NCI-H69 (cell line): ENCODE results near the gene TAS2R1.
"Not testable (repeated sequence)": the region's sequence is repeated elsewhere in the genome, so short reads cannot be mapped to it uniquely, and the experiment has no call there.

Experiments used
- DNase-seq: peaks from one replicate; lab custom pipeline; 2025; lab: John Stamatoyannopoulos, UW

TAS2R1 gene

GRCh38 chr5:9622971-9623421, 7.2 kb downstream of the TAS2R1 start:
- no peak for DNase-seq

- no peak for DNase-seq
These were observed 8.7 kb downstream of the TAS2R1 start for GRCh38 chr5:9621379-9621903.

DNA sequence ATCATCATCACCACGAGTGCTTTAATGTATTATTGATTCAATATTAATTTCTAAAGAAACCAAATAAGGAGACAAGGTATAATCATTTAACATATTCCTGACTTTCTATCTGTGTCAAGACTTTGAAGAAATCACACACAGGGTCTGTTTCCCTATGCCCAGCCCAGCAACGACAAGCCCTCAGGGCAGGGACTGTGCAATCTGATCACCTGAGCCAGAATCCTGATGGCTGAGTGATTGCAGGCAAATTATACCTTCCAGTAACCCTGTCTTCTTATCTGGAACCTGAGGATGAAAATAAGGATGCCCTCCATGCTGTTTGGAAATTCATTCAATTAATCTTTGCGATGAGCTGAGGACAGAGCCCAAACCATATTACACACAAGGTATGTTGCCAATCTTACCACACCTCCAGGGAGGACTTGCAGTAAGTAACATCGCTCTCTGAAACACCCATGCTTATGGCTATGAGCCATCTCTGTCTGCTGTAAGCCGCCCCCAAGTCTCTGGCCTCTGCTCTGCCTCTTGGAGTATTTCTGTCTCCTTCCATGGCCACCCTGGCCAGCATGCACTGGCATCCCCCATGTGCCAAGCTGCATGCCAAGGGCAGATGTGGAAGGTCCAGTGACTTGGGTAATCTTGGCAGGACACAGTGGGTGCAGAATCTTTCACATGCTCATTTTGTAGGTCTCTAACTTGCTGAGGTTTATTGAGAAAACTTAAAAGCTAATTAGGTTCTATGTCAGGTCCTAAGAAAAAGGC, 10.6 kb downstream of the TAS2R1 start:
- no peak for DNase-seq

DNA sequence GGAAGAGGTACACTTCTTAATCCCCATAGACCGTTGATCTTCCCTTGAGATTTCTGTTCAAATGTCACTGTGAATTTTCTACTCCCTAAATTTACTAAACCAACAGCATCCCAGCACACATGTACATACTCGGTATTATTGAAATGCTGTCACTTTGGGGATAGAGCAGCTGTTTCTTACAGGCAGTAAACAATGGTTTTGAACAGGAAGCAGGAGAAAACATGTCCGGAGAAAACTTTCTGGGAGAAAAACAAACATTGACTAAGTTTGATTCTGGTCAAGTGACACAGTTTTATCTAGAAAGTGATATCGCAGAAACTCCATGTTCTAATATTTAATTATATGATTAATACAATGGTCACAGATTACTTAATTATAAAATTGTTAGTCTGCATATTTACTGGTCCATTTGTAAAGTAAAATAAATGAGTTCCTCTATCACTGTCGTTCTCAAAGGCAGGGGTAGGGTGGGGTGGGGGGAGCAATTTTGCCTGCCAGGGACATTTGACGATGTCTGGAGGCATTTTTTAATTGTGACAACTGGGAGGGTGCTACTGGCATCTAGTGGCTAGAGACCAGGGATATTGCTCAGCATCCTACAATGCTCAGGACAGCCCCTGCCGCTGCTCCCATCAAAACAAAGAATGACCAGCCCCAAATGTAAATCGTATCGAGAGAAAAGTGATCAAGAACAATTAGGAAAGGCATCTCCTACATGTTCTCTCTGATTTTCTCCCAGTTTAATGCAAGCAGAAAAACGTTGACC, 12.2 kb downstream of the TAS2R1 start:
- DNase-seq: no peak

DNA sequence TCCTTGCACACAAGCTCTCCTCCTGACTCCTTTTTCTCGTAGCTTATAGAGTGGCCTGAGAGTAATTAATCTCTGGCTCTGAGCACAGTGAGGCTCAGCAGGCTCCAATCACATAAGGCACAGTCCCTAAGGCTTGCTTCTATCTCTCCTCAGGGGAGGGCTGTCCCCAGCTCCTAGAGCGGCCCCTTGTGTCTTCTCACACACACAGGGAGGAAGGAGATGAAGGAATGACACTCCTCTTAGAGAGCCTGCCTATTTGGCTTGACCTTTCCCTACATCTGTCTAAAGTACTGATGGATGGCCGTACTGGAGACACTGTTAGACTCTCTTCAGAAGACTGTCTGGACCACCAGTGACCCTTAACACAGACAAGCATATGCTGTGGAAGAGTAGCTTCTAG, 12.9 kb downstream of the TAS2R1 start:
- no peak for DNase-seq

DNA sequence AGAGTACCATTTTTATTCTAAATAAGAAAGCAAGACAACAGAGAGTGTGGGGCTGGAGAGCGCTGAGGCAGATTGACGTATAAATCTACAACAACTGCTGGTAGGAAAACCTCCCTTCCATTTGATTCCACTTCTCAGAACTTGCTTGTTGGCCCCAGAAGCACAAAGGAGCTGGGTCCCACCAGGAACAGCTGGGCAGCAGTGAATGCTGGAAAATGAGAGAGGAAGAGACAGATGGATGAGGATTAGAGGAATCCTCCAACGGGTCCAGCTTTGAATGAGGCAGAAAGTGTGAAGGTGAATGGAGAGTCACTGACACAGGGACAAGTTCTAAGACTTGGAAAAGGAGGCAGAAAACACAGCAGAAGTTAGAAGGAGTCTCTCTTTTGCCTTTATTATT, 14.8 kb downstream of the TAS2R1 start:
- no peak for DNase-seq

GRCh38 chr5:9613360-9613759, 16.8 kb downstream of the TAS2R1 start:
- no peak for DNase-seq

GRCh38 chr5:9610969-9611368, 19.2 kb downstream of the TAS2R1 start:
- DNase-seq: no peak

GRCh38 chr5:9610364-9610763, 19.8 kb downstream of the TAS2R1 start:
- no peak for DNase-seq

- DNase-seq: no peak
These were observed 22.1 kb downstream of the TAS2R1 start for GRCh38 chr5:9608093-9608492.

DNA sequence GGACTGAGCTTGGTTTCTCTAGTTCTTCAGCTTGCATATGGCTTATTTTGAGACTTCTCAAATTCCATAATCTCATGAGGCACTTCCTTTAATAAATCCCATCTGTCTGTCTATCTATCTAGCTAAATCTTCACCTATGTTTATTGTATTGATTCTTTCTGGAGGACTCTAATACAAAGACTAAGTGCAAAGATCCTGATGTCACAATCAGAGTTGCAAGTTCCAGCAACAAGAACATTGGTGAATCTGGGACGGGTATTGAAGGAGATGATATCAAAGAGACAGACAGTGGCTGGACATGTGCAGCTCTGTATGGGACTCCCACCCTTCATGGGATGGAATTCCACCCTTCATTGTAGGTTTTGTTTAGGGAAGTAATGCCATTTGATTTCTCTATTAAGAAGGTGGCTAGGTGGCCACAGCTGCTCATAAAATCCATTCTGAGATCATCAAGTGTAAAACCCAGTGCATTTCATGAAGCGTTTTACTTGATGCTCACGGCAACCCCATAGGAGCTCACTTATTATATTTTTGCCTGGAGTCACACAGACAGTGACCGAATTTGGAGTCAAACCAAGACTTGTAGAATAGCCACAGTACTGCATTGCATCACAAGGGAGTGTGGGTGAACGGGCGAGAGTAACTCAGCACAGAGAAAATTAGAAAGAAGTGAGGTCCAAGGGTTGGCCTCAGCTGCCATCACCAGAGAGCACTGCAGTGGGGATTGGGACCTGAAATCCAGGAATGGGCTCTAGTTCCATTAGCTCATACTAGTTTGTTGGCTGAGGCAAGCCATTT, 24.9 kb downstream of the TAS2R1 start:
- no peak for DNase-seq

GRCh38 chr5:9604416-9604815, 25.7 kb downstream of the TAS2R1 start:
- no peak for DNase-seq

GRCh38 chr5:9601055-9601739, 29.0 kb downstream of the TAS2R1 start:
- DNase-seq: no peak

- DNase-seq: no peak
These were observed 30.8 kb downstream of the TAS2R1 start for GRCh38 chr5:9599391-9599790.

- not testable (repeated sequence) for DNase-seq
These were observed 31.8 kb downstream of the TAS2R1 start for GRCh38 chr5:9598329-9598728.

DNA sequence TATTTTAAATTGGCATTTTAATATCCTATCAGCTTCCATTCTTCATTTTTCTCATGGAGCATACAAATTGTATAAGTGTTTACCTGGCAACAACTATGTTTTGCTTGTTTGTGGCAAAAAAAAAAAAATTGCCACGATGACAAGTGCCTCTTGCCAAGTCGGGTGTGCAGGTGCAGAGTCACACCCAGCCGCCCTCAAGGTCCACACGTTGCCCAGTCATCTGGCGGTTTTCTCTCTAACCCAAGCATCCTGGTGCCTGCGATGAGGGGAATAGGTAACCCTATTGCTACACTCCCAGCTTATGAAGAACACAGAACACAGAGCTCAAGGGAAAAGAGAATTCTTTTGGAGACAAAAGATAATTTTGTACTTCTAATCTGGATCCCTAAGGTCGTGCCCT, 32.8 kb downstream of the TAS2R1 start:
- DNase-seq: not testable (repeated sequence)

- no peak for DNase-seq
These were observed 33.3 kb downstream of the TAS2R1 start for GRCh38 chr5:9596824-9597223.

DNA sequence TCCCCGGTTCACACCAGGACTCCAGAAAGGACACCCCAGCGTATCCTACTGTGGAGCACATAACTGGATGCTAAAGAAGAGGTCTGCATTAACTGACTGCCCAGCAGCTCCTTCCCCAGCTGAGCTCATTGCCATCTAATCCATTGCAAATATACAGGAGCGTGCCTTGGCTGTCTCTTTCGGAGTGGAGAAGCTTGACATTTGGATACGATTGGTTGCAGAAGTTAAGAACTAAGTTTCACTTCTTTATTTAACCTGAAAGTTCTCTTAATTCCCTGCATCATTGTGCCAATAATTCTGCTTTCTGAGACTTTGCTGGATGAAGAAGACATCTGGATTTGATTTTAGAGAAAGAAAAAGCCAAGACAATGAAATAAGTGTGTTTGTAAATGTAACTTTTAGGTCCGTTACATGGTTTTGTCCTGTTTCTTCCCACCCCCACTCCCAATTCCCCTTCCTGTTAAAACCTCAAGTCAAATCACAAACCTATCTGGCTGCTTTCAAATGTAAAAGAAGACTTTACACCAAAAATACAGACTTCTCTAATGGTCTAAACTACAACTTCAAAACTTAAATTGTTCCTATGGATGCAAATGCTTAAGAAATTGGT, 33.9 kb downstream of the TAS2R1 start:
- no peak for DNase-seq

DNA sequence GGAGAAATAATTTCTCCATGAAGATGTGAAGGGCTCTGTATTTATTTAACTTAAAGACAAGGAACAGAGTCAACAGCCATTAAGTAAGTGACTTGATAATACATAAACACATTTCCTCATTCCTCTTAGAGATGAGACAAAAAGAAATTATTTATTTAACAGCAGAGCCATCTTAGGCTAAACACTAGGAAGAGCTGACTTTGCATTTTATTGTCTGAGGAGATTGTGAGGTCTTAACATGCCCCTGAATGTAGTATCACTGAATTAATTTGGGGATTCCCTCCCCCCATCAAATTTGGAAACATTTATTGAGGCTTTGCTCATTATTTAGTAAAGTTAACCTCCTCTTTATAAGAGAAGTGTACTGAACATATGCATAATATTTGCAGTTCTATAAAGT, 35.2 kb downstream of the TAS2R1 start:
- no peak for DNase-seq

- DNase-seq: no peak
These were observed 40.9 kb downstream of the TAS2R1 start for GRCh38 chr5:9589049-9589835.

DNA sequence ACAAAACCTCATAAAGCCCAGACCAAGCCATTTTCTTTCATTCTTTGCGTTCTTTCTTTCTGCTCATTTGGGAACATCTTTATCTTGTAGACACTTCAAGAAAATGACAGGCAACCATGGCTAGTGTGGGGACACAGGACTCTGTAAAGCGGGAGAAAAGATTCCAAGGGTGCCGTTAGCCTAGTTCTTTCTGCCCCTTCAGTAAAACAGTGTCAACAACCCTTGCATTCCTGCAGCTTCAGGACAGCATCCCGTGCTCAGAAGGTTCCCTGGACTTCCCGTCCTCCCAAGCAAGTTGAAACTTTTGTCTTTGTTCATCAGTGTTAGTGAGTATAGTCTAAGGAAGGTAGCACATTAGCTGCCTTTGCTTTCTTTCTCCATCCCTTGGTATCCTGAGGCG, 41.9 kb downstream of the TAS2R1 start:
- no peak for DNase-seq
